DMS53 (cell line): ENCODE data around the gene CERS6.

Experiments used
- DNase-seq: peaks from one replicate; lab custom pipeline; 2025; lab: John Stamatoyannopoulos, UW

CERS6 gene

GRCh38 chr2:168801961-168802858, 346.1 kb downstream of the CERS6 start, which contains the start of gene NOSTRIN:
NOSTRIN (plus strand) TSS chr2:168802637; CDS start chr2:168802647, 10 bp downstream.
- DNase-seq: no peak

- no peak for DNase-seq
These were observed 347.0 kb downstream of the CERS6 start for GRCh38 chr2:168802859-168803725.

- DNase-seq: no peak
These were observed 348.1 kb downstream of the CERS6 start for GRCh38 chr2:168804214-168804613.

- DNase-seq: no peak
These were observed 349.5 kb downstream of the CERS6 start for GRCh38 chr2:168805615-168806014.

- DNase-seq: no peak
These were observed 353.5 kb downstream of the CERS6 start for GRCh38 chr2:168809537-168809936.

- no peak for DNase-seq
These were observed 354.2 kb downstream of the CERS6 start for GRCh38 chr2:168810235-168810634.

- DNase-seq: peak; percentile 31
These were observed 355.6 kb downstream of the CERS6 start for GRCh38 chr2:168811696-168812095.

GRCh38 chr2:168814046-168814445, 358.0 kb downstream of the CERS6 start:
- DNase-seq: peak; percentile 80

GRCh38 chr2:168814939-168815907, 359.2 kb downstream of the CERS6 start:
- peak; percentile 12 for DNase-seq

GRCh38 chr2:168816369-168816768, 360.3 kb downstream of the CERS6 start:
- DNase-seq: no peak

GRCh38 chr2:168819050-168819715, 363.1 kb downstream of the CERS6 start:
- no peak for DNase-seq

GRCh38 chr2:168819829-168820489, 363.9 kb downstream of the CERS6 start:
- DNase-seq: no peak

GRCh38 chr2:168821577-168821976, 365.5 kb downstream of the CERS6 start:
- no peak for DNase-seq

- DNase-seq: no peak
These were observed 365.9 kb downstream of the CERS6 start for GRCh38 chr2:168821992-168822391.
